HG03108 (cell line): Measurements from ENCODE around the gene OR6K2.

ENCODE experiments used
- ATAC-seq: cut with Tn5 transposase; IDR thresholded peaks from one replicate; pipeline ENCODE4 v1.9.1; 2021; ENCODE audit warnings: moderate library complexity; ENCODE audit not compliant: unreplicated experiment

OR6K2 gene

GRCh38 chr1:158686111-158687009, 14.1 kb downstream of the OR6K2 start, which contains the start of gene SPTA1:
Gene SPTA1, minus strand, starts transcription at chr1:158686715. Its CDS starts 198 bp downstream, at chr1:158686517.
- no peak for ATAC-seq

- ATAC-seq: no peak
Measured at GRCh38 chr1:158685085-158685484, 15.4 kb downstream of the OR6K2 start.

GRCh38 chr1:158681606-158682005, 18.8 kb downstream of the OR6K2 start:
- ATAC-seq: no peak

GRCh38 chr1:158679289-158679688, 21.2 kb downstream of the OR6K2 start:
- no peak for ATAC-seq

- ATAC-seq: no peak
Measured at GRCh38 chr1:158675563-158676323, 24.7 kb downstream of the OR6K2 start.

GRCh38 chr1:158674302-158674701, 26.1 kb downstream of the OR6K2 start:
- ATAC-seq: no peak

- ATAC-seq: no peak
Measured at GRCh38 chr1:158666037-158666436, 34.4 kb downstream of the OR6K2 start.

GRCh38 chr1:158654571-158654970, 45.9 kb downstream of the OR6K2 start:
- no peak for ATAC-seq

- ATAC-seq: no peak
Measured at GRCh38 chr1:158654086-158654485, 46.4 kb downstream of the OR6K2 start.

GRCh38 chr1:158652721-158653334, 47.6 kb downstream of the OR6K2 start:
- no peak for ATAC-seq
